ENCODE data around the gene CDH4.

Gene CDH4

DNA sequence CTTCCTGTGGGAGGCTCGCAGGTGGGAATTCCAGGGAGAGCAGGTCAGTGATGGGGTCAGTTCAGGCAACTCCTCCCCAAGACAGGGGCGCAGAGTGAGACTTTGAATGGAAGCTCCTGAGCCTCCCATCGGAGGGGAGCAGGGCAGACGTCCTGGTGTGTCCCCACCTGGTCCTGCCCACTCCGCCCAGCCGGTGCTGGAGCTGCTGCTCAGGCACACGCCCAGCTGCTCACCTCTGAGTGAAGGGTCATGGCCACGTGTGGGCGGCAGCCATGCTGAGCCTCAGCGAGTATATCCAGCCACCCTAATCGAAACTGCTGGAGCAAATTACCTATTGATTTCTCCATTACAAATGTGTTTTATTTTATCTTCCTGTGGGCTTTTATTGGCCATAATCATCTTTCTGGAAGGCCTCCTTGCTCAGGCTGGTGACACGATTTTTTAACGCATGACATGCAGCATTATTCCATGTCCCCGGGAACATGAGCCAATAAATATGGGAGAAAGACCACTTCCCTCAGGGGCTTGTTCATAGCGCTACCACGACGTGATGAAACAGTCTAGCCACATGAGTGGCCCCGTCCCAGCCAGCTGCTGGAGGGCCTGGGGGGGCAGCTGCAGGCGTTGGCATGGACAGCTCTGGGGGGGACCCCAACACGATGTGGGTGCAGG, 665.5 kb downstream of the CDH4 start:
- DNase-seq (ENCODE audit: low spot score), result no peak

DNA sequence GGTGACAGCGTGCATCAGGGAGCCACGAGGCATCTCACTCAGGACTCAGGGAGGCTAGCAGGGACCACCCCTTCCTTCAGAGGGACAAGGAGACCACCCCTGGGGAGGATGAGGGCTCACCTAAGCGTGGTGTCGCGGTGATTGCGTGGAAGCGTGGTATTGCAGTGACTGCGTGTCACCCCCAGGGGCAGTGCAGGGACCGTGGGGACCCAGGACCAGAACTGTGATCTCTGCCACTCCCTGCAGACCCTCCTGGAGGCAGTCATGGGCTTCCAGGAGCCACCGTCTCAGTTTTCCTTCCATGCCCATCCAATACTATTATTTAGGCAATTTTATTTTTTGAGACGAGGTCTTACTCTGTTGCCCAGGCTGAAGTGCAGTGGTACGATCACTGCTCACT, 666.5 kb downstream of the CDH4 start:
- no peak for DNase-seq (ENCODE audit: low spot score)

DNA sequence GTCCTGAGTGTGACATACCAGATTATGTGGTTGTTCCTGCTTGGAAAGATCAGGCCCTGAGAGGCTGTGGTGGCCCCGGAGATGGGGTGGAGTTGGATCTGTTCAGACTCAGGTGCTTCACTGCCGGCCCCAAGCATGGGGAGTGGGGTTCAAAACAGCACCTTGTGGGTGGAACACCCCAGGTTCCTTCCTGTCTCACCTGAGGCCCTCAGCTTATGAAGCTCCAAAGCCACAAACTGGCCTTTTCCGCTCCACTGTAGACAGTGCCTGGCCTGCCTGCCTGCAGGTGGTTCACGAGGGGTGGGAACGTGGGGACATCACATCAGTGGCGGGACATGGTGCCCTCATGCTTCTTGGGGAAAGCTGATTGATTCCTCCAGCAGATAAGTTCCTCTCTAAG, 667.2 kb downstream of the CDH4 start:
- DNase-seq (ENCODE audit: low spot score), result no peak

DNA sequence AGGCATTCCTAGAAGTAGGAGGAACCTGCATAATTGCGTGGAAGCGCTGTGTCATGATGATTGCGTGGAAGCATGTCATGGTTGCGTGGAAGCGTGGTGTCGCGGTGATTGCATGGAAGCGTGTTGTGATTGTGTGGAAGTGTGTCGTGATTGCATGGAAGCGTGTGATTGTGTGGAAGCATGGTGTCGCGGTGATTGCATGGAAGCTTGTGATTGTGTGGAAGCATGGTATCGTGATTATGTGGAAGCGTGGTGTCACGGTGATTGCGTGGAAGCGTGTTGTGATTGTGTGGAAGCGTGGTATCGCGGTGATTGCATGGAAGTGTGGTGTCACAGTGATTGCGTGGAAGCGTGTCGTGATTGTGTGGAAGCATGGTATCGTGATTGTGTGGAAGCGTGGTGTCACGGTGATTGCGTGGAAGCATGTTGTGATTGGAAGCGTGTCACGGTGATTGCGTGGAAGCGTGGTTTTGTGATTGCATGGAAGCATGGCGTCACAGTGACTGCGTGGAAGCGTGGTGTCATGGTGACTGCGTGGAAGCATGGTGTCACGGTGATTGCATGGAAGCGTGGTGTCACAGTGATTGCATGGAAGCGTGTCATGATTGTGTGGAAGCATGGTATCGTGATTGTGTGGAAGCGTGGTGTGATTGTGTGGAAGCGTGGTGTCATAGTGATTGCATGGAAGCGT, 667.8 kb downstream of the CDH4 start:
- DNase-seq (ENCODE audit: low spot score), result no peak

DNA sequence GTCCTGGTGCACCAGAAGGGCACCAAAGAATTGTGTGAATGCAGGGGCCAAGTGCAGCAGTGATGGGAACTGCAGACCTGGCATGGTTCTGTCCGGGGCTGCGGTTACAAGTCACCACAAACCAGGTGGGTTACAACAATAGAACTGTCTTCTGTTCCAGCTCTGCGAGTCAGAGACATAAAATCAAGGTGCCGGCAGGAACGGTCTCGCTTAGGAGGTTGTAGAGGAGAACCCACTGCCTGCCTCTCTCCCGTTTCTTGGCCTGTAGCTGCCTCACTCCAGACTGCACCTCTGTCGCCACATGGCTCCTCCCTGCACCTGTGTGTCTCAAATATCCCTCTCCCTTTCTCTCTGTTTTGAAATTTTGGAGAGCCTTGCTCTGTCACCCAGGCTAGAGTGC, 670.4 kb downstream of the CDH4 start:
- DNase-seq (ENCODE audit: low spot score), result no peak

DNA sequence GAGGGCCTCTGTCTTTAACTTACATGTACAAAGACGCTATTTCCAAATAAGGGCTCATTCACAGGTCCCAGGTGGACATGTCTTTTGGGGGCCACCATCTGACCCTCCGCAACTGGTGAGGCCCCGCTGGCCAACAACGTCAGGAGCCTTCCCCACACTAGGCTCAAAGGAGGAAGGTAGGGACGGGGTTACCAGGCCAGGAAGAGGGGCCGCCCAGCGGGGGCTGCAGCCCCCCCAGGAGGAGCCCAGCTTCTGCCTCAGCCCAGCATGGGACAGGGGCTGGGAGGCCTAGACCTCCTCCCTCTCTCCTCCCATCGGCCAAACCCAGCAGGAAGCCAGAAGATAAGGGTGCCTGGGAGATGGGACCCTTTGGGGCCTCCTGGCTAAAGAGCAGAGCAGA, 670.9 kb downstream of the CDH4 start:
- DNase-seq (ENCODE audit: low spot score), result no peak

DNA sequence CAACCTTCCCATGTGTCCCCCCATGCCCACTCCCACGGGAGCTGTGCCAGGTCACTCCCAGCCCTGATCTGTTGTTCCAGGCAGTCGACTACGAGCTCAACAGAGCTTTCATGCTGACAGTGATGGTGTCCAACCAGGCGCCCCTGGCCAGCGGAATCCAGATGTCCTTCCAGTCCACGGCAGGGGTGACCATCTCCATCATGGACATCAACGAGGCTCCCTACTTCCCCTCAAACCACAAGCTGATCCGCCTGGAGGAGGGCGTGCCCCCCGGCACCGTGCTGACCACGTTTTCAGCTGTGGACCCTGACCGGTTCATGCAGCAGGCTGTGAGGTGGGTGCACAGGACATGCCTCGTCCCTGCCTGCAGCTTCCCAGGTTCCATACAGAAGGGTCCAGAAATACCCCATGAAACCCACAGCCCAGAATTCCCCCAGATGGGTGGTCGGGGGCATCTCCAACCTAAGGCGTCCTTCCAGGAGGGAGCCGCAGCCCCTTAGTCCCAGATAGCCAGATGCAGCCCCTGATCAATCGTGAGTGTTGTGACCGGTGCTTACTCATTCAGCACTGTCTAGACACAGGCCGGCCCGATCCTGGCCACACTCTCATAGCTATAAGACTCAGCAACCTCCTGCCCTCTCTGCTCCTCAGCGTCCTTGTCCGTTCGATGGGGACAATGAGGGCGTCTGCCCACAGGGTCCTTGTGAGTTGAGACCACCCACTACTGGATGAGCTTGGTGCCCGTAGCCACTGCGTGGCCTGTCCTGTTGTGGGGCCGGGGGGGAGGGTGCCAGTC, 671.5 kb downstream of the CDH4 start:
- no peak for DNase-seq (ENCODE audit: low spot score)

DNA sequence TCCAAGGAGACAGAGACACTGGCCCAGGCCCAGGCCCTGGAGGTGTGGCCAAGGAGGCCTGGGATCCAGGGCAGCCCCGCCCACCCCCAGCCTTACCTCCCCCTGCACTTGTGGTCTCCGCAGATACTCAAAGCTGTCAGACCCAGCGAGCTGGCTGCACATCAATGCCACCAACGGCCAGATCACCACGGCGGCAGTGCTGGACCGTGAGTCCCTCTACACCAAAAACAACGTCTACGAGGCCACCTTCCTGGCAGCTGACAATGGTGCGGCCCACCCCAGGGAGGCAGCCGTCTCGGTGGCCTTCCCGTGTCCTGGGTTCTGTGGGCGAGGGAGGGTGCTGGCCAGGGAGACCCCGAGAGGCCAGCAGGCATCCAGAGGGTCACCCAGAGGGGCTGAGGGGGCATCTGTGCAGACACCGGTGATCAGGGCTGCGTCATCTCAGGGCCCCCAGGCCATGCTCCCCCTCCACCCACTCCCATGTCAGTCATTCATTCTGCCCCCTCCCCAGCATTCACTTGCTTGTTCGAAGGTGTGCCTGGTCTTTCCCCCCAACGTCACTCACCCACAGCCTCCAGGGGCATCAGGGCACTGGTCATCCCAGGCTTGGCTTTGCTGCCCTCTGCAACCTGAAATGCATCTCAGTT, 672.3 kb downstream of the CDH4 start:
- no peak for DNase-seq (ENCODE audit: low spot score)

DNA sequence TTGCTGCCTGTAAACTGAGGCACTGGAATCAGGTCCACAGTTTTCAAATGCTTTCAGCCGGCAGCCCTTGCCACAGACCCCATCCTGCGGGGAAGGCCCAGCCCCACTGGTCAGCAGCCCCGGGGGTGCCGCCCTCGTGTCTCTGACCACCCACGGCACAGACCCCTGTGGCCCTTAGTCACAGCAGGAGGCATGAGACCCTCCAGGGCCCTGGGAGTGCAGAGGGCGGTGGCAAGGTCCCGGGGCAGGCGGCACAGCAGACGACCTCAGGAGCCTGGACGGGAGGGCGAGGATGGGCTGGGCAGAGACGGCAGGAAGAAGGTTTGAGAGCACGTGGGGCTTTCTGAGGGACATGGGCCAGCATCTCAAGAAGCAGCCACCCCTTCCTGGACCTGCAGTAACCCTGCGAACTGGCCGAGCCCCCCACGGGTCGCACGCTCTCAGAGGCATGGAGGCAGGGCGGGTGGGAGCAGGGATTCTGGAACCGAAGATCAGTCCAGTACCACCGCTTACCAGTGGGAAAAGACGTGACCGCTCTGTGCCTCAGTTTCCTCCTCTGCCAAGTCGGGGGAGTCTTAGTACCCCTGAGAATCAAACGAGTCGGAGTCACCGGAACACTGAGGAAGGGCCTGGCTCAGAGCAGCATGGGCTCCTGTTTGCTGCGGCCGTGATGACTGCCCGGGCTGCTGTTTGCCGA, 672.9 kb downstream of the CDH4 start:
- no peak for DNase-seq (ENCODE audit: low spot score)

DNA sequence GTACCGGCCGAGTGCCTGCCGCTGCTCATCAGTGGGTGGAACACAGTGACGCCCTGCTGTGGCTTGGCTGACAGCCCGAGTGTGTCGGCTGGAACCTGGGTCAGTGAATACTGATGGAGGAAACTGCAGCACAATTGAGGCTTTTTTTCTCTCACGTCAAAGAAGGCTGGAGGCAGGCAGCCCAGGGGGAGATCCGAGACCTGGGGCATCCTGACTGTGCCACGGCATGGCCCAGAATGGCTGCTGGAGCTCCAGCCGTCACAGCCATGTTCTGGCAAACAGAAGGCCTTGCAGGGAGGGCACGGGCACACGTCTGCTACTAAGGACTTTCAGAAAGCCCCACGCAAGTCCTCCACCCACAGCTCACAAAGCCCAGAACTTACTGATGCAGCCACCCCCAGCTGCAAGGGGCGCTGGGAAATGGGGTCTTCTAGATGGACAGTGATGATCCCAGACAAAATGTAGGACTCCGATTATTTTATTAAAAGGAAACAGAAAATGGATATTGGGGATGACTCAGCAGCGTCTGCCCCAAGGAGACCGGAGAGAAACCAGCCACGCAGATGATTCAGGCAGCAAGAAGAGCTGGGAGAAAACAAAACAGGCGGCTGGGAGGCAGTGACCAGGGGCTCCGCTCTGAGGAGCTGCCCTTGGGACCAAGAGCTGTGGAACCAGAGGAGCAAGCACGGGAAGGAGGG, 673.6 kb downstream of the CDH4 start:
- no peak for DNase-seq (ENCODE audit: low spot score)

DNA sequence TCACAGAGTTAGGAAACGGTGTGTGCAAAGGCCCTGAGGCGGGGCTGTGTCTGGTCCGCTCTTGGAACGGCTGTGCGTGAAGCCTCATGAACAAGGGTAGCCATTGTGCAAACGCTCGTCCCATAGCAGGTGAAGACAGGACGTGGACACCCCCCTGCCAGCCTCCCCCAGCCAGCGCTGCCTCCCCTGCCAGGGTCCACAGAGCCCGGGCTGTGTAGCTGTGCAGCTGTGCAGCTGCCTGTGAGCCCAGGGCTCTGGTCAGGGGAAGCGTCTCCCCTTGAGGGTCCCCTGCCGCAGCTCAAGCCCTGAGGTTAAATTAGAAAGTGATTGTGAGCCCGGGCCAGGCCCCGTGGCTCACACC, 674.2 kb downstream of the CDH4 start:
- no peak for DNase-seq (ENCODE audit: low spot score)

DNA sequence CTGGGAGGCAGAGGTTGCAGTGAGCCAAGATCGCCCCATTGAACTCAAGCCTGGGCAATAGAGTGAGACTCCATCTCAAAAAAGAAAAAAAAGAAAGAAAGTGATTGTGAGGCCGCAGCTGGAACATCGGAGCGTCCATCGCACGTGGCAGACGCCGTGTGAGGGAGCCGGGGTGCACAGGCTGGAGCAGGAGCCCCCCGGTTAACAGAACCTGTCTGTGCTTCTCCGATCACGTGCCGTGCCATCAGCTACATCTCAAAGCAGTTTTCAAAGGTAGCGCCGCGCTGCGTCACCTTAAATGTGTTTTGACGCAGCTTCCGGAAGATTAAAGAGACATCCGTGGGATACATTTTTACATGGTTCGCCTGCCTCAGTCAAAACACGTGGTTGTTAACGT, 674.7 kb downstream of the CDH4 start:
- no peak for DNase-seq (ENCODE audit: low spot score)

DNA sequence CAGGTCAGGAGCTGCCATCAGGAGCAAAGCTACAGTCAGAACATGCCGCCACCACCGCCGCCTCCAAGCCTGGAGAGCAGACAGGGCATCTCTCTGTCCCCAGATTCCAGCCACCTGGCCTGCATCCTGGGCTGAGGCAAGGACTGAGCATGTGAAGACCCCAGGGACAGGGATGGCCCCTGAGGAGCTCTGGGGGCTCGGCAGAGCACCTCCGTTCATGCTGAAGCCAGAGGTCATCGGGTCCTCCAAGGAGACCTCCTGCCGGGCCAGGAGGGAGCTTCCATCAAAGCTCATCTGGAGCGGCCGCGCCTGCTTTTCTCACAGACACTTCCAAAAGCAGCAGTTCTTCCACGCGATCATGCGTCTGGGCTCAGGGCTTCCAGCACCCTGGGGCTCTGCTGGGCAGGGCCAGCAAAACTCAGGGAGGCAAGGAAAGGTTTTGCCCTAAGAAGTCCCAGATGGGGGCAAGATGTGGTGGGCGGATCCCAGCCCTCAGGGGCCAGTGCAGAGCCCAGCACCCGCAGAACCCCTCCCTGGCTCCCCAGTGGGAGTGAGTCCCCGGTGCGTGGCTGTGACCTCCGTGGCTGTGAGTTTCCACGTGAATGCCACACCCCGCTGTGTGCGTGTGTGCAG, 675.2 kb downstream of the CDH4 start:
- DNase-seq (ENCODE audit: low spot score), result no peak

DNA sequence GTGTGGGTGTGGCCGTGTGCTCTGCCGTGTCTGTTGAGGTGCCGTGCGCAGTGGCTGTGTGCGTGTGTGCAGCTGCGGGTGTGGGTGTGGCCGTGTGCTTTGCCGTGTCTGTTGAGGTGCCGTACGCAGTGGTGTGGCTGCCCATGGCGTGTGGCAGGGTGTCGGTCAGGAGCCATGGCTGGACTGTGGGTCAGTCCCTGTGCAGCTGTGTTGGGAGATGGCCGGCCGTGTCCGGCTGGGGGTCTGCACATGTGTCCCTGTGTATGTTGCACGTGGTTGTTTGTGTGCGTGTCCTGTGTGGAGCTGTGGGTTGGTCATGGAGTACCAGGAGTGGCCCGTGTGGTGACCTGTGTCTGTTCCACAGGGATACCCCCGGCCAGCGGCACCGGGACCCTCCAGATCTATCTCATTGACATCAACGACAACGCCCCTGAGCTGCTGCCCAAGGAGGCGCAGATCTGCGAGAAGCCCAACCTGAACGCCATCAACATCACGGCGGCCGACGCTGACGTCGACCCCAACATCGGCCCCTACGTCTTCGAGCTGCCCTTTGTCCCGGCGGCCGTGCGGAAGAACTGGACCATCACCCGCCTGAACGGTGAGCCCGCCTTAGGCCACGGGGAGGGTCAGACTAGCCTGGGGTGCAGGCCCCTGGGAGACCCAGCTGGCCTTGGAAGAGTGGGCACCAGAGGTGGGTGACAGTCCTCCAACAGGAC, 675.9 kb downstream of the CDH4 start:
- DNase-seq (ENCODE audit: low spot score), result no peak

DNA sequence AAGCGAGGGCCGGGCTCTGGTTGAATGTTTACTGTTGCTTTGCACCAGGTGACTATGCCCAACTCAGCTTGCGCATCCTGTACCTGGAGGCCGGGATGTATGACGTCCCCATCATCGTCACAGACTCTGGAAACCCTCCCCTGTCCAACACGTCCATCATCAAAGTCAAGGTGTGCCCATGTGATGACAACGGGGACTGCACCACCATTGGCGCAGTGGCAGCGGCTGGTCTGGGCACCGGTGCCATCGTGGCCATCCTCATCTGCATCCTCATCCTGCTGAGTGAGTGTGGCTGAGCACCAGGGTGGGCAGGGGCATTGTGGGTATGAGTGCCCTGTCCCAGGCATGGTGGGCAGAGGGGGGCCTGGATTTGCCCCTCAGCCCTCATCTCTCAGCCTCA, 677.5 kb downstream of the CDH4 start:
- no peak for DNase-seq (ENCODE audit: low spot score)

DNA sequence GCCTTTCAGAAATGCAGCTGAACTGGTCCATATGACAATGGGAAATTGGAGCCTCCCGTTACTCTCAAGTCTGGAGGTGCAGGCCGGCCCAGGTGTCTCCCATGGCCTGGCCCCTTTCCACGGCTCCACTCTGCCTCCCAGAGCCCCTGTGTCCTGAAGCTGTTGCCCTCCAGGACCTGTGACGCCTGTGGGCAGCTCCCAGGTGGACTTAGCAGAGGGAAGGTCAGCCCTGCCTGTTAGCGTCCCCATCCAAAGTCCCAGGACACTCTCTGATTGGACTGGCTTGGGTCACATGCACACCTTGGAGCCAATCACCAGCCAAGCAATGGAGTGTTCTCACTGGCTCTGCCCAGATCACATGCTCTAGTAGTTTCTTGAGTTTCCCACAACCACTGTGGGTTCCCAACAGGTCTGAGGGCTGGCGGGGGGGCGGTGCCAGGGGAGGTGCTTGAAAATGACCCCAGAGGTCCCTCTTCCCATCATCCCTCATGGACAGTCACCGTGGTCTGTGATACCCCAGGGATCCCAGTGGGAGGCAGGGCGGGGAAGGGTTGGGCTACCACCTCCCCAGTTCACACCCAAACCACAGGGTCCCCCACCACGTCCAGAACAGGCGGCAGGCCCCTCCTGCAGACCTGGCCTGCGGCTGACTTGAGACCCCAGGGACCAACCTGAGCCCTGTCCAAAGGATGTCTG, 678.1 kb downstream of the CDH4 start:
- DNase-seq (ENCODE audit: low spot score), result no peak

DNA sequence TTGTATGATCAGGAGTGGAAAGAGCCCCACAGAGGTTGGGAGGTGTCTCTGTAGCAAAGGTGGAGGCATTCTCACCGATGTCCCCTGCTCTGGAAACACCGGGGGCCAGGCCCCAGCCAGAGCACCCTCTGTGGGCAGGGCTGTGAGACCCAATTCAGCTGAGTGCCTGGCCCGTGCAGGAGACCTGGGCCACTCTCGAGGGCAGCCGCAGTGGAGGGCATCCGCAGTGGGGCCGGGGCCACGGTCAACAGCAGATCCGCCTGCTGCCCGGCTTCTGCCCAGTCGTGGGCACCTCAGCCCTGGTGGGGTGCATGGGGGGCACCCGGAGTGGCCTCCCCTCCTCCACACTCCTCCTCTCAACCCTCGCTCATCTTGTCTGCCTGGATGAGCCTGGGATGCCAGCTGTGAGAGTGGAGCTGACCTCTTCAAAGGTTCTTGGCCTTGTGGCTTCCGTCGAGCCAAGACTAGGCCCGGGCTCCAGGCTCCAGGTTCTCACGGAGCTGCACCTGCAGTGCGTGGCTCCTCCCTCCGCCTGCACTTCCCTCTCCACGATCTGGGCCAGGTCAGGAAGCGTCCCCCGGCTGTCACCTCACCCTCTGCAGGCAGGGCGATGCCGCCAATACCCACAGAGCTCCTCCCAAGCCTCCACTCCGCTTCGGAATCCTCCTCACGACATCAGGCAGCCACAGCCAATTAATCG, 678.9 kb downstream of the CDH4 start:
- DNase-seq (ENCODE audit: low spot score), result no peak

DNA sequence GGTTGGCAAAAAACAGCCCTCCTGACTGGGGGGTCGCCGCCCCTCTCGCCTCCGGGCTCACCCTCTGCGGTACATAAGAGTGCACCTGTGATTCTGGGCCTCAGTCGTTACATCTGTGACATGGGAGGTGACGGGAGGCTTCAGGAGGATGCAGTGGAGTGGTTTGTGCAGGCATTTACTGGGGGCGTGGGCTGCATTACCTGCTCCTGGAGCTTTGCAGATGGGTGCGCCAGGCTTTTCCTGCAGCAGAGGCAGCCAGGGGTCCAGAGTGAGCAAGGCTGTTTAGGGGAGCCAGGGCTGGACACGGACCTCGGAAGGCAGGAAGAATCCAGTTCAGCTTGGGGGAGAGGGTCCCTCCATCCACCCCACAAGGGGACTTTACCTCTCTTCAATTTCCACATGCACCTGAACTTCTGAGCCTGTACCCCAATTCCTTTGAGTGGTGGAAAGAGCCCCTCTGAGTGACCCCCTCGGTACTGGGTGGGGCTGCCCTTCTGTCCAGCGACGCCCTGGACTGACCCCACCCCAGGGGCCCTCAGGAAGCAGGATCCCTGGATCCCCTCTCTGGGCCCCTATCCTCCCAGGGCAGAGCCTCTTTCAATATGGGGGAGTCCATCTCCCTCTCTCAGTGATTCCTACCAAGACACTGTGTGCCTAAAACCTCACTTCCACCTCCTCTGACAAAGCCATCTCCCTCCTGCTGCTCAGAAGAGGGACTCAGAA, 679.6 kb downstream of the CDH4 start:
- DNase-seq (ENCODE audit: low spot score), result no peak

DNA sequence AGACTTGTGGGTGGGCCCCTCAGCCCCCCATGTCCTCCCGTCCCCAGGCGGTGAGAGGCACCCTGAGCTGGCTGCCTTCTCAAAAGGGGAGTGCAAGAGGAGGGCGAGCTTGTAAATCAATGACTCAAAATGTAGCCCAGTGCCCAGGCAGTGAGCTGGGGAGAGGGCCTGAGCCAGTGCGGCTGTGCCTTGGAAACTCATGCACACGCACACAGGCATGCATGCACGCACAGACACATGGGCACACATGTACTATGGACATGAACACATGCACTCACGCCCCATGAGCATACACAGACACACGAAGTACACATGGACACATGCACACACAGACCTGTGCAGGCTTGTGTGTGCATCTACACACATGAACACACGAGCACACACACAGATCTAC, 680.1 kb downstream of the CDH4 start:
- DNase-seq (ENCODE audit: low spot score), result no peak

All from left forelimb (tissue), 1 donor.